CD4-positive, alpha-beta T cell (primary cell): ENCODE results near the gene GPC5. TPM values are rescaled to one million over a fixed set of nuclear protein-coding genes. Genes with fewer than 3 reads are reported as not detected.

Experiments
- ATAC-seq: fragments of 200-7000 bp; cut with Tn5 transposase; one replicate; pipeline ENCODE4 v1.10.0; 2022; ENCODE audit warnings: mild to moderate bottlenecking; ENCODE audit not compliant: poor library complexity
- CTCF ChIA-PET: fragments of 350-600 bp; sonication (Branson Sonifier 250); formaldehyde crosslinking; loops from one replicate; lab custom pipeline; 2021; ENCODE audit warnings: antibody characterized with exemption, inconsistent platforms; lab: Charles Lee
- POLR2A ChIA-PET: fragments of 350-600 bp; sonication (Branson Sonifier 250); formaldehyde crosslinking; loops from one replicate; lab custom pipeline; 2021; ENCODE audit warnings: antibody characterized with exemption, inconsistent platforms; lab: Charles Lee
- DNase-seq, 14 experiments: peaks; one replicate each; pipeline ENCODE4 v3.0.0-alpha.2; 2013 to 2020; ENCODE audit warnings: mixed read lengths in 2 of 14
- H3K27ac ChIP-seq, 2 donors: one replicate each; pipeline versions ENCODE4 v1.5.1 to v1.7.0; 2013; ENCODE audit warnings: low read length in 2 of 2, low read depth in 1 of 2, mild to moderate bottlenecking in 1 of 2
- H3K27me3 ChIP-seq, 2 experiments: 1 replicate in 1 of 2; 2 replicates in 1 of 2; pipeline versions ENCODE4 v1.6.1 to v1.7.0; 2013; ENCODE audit warnings: low read length in 2 of 2, control low read depth in 1 of 2, mild to moderate bottlenecking in 1 of 2, moderate library complexity in 1 of 2; ENCODE audit not compliant: insufficient read depth in 2 of 2, control insufficient read depth in 1 of 2
- H3K36me3 ChIP-seq: one replicate; pipeline ENCODE4 v1.6.1; 2013; ENCODE audit warnings: low read length, control low read depth; ENCODE audit not compliant: insufficient read depth
- H3K4me1 ChIP-seq: one replicate; pipeline ENCODE4 v1.6.1; 2013; ENCODE audit warnings: low read length, control low read depth; ENCODE audit not compliant: insufficient read depth
- H3K4me3 ChIP-seq: one replicate; pipeline ENCODE4 v1.5.1; 2013; ENCODE audit warnings: mild to moderate bottlenecking, low read length, moderate library complexity
- H3K9me3 ChIP-seq, 2 experiments: 1 replicate in 1 of 2; 2 replicates in 1 of 2; pipeline versions ENCODE4 v1.6.1 to v1.7.0; 2013; ENCODE audit warnings: low read length in 2 of 2, mild to moderate bottlenecking in 2 of 2, control low read depth in 1 of 2, moderate library complexity in 1 of 2; ENCODE audit not compliant: control insufficient read depth in 1 of 2, insufficient read depth in 1 of 2
- H3K27ac Mint-ChIP-seq: one replicate; pipeline ENCODE4 v1.8.0; 2020; ENCODE audit warnings: mixed read lengths
- H3K27me3 Mint-ChIP-seq: one replicate; pipeline ENCODE4 v1.8.0; 2021; ENCODE audit warnings: mixed read lengths
- H3K36me3 Mint-ChIP-seq: one replicate; pipeline ENCODE4 v1.8.0; 2021; ENCODE audit warnings: low read depth, mixed read lengths
- H3K4me1 Mint-ChIP-seq: one replicate; pipeline ENCODE4 v1.8.0; 2021; ENCODE audit warnings: low read depth, mixed read lengths
- H3K4me3 Mint-ChIP-seq: one replicate; pipeline ENCODE4 v1.8.0; 2020; ENCODE audit warnings: mild to moderate bottlenecking, mixed read lengths
- H3K9me3 Mint-ChIP-seq: one replicate; pipeline ENCODE4 v1.8.0; 2020; ENCODE audit warnings: mixed read lengths
- intact Hi-C, 2 experiments: fragments of 100-400 bp; cut with DNase I in 1 of 2; cut with micrococcal nuclease in 1 of 2; formaldehyde crosslinking; loops; one replicate each; pipeline versions ENCODE4 v1.15.1 to v1.9.0; 2023 to 2025; cut with DNase I, micrococcal nuclease
- total RNA-seq, 174 experiments: library from RNA in 2 of 174; stranded (reverse) in 2 of 174; gene quantifications; one replicate each; pipeline ENCODE4 v1.2.3 and lab custom pipeline; 2021 to 2026
- TF ChIP-seq, protein P1 (sequence below): fragments of 200-600 bp; IDR thresholded peaks from one replicate; pipeline ENCODE4 v1.8.0; 2022; ENCODE audit warnings: antibody characterized with exemption, mild to moderate bottlenecking

Gene GPC5
- total RNA-seq, 2 experiments from 2014 or later: not detected

DNA sequence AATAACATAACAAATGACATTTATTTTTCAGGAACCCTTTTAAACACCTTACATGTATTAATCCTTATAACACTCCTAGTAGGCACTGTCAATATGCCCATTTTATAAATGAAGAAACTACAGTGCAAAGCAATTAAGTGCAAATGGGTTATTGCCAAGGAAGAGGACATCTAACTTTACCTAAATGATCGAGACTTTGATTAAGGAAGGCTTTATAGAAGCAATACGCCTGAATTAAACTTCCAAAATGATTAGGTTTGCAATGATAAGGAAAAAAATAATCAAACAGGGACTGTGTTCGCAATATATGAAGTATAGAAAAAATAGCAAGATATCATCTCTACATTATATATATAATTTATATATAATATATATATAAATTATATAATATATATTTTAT, 1214.5 kb downstream of the GPC5 start:
- no peaks in the 10 kb centered on the region for H3K36me3 Mint-ChIP-seq
- no peak overlapping the region for H3K27ac Mint-ChIP-seq
- Histone ChIP-seq H3K4me3 (no peak overlapping the region), H3K27me3 (no peaks in the 10 kb centered on the region), H3K36me3 (no peaks in the 10 kb centered on the region), H3K4me1 (no peaks in the 10 kb centered on the region), H3K9me3 (no peaks in the 10 kb centered on the region), H3K27ac (no peak overlapping the region)
- H3K27me3 Mint-ChIP-seq: no peaks in the 10 kb centered on the region
- DNase-seq (no peak), ATAC-seq (no peak)
- no peaks in the 10 kb centered on the region for H3K4me1 Mint-ChIP-seq
- intact Hi-C loops: no loop called here
- ChIA-PET POLR2A (no interaction called here), CTCF (no interaction called here)
- H3K9me3 Mint-ChIP-seq: peaks cover 4% of the 10 kb centered on the region
- no peak overlapping the region for H3K4me3 Mint-ChIP-seq
- TF ChIP-seq, protein P1, sequence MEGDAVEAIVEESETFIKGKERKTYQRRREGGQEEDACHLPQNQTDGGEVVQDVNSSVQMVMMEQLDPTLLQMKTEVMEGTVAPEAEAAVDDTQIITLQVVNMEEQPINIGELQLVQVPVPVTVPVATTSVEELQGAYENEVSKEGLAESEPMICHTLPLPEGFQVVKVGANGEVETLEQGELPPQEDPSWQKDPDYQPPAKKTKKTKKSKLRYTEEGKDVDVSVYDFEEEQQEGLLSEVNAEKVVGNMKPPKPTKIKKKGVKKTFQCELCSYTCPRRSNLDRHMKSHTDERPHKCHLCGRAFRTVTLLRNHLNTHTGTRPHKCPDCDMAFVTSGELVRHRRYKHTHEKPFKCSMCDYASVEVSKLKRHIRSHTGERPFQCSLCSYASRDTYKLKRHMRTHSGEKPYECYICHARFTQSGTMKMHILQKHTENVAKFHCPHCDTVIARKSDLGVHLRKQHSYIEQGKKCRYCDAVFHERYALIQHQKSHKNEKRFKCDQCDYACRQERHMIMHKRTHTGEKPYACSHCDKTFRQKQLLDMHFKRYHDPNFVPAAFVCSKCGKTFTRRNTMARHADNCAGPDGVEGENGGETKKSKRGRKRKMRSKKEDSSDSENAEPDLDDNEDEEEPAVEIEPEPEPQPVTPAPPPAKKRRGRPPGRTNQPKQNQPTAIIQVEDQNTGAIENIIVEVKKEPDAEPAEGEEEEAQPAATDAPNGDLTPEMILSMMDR: no peak

DNA sequence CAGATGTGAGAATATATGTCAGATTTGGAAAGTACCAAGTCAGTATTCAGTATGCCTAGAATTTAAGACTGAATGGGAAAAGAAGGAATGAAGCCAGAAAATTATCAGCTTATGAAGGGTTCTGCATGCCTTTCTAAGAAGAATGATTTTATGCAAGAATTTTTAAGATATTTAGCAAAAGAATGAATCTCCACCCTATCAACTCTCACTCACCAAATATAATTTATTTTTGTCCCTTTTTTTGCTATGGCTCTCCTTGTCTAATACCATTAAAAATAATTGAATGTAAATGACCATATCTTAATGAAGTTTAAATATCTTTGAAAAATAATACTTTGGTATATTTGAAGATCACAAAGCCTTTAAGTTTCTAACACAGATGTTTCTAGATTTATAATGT, 1215.5 kb downstream of the GPC5 start:
- no peaks in the 10 kb centered on the region for H3K36me3 Mint-ChIP-seq
- no peak overlapping the region for H3K27ac Mint-ChIP-seq
- Histone ChIP-seq H3K27me3 (no peaks in the 10 kb centered on the region), H3K27ac (no peak overlapping the region), H3K4me3 (no peak overlapping the region), H3K9me3 (no peaks in the 10 kb centered on the region), H3K4me1 (no peaks in the 10 kb centered on the region), H3K36me3 (no peaks in the 10 kb centered on the region)
- POLR2A ChIA-PET: no interaction called here
- no peak overlapping the region for H3K4me3 Mint-ChIP-seq
- DNase-seq: no peak
- ATAC-seq: no peak
- intact Hi-C loops: no loop called here
- H3K27me3 Mint-ChIP-seq: no peaks in the 10 kb centered on the region
- no peaks in the 10 kb centered on the region for H3K4me1 Mint-ChIP-seq
- TF ChIP-seq, protein P1: no peak
- peaks cover 4% of the 10 kb centered on the region for H3K9me3 Mint-ChIP-seq
- CTCF ChIA-PET: interaction anchor here (0.7 kb wide), 1 partner anchor 666 kb away, joined by 3 read pairs; no protein-coding TSS in a partner anchor

DNA sequence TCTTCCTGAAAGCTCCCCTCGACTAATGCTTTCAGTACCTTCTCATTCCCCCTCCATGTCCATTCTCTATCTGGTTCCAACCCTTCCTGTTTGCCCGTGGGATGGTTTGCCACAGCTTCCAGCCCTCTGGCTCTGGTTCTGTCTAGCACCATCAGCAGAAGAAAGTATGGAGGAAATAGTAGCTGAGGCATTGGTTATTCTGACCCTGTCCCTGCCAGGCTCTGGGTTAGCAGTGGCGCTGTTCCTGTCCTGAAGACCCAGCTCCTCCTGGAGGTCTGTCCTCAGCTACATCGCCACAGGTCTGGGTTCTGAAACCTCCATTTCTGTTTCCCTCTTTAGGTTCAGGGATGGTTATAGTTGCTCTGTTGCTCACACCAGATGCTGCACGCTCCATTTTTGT, 1223.6 kb downstream of the GPC5 start:
- no peaks in the 10 kb centered on the region for H3K36me3 Mint-ChIP-seq
- ATAC-seq: no peak

More for the DNA sequence above, 1223.6 kb downstream of the GPC5 start:
- no peak for DNase-seq
- Mint-ChIP-seq H3K27me3 (no peaks in the 10 kb centered on the region), H3K27ac (no peak overlapping the region), H3K9me3 (peaks cover 4% of the 10 kb centered on the region), H3K4me1 (no peaks in the 10 kb centered on the region), H3K4me3 (no peak overlapping the region)
- TF ChIP-seq, protein P1: no peak
- Histone ChIP-seq H3K27ac (no peak overlapping the region), H3K9me3 (peaks cover 0 to 4% of the 10 kb centered on the region in 2 experiments), H3K4me1 (no peaks in the 10 kb centered on the region), H3K4me3 (no peak overlapping the region), H3K36me3 (no peaks in the 10 kb centered on the region), H3K27me3 (no peaks in the 10 kb centered on the region)
- ChIA-PET CTCF (no interaction called here), POLR2A (no interaction called here)
- intact Hi-C loops: no loop called here
